HK-2 (cell line): ENCODE measurements around the gene TJP1.
A peak's percentile ranks its signal among the peaks of the same experiment; 100 is the strongest.
"Not testable (repeated sequence)": the region's sequence is repeated elsewhere in the genome, so short reads cannot be mapped to it uniquely, and the experiment has no call there.

Source experiments
- DNase-seq: peaks from one replicate; pipeline ENCODE4 v3.0.0-alpha.2; 2018; ENCODE audit not compliant: unreplicated experiment

TJP1 gene

GRCh38 chr15:29756358-29757267, 65.7 kb downstream of the TJP1 start:
- no peak for DNase-seq

- DNase-seq = not testable (repeated sequence)
Measured at GRCh38 chr15:29754009-29754408, 68.3 kb downstream of the TJP1 start.

GRCh38 chr15:29753506-29753905, 68.8 kb downstream of the TJP1 start:
- DNase-seq = no peak

GRCh38 chr15:29750754-29751153, 71.5 kb downstream of the TJP1 start:
- DNase-seq = no peak

DNA sequence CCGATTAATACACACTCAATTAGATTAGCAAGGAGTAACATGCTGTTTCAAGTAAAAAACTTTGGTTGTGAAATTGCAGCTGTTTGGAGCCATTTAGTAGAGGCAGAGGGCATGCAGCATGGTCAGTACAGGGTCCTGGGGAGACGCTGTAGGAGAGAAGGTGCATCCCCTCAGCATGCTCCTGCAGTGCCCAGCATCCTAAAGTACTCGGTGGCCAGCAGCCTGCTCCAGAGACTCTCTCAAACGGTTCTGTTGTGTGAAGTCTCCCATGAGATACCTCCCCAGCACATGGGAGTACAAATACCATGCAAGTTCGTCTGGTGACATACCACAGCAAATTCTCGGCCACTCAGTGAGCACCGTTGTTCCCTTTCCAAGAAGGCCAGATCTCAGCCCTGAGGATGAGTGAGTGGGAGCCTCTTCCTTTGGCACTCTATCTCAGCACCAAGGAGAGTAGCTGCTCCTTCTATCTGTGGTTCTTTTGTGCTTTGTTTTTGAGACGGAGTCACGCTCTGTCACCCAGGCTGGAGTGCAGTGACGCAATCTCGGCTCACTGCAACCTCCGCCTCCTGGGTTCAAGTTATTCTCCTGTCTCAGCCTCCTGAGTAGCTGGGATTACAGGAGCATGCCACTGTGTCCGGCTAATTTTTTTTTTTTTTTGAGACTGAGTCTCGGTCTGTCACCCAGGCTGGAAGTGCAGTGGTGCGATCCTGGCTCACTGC, 72.7 kb downstream of the TJP1 start:
- DNase-seq = no peak

GRCh38 chr15:29747837-29748417, 74.3 kb downstream of the TJP1 start:
- DNase-seq = no peak

GRCh38 chr15:29743475-29743874, 78.8 kb downstream of the TJP1 start:
- DNase-seq = no peak

- no peak for DNase-seq
Measured at GRCh38 chr15:29740692-29741311, 81.5 kb downstream of the TJP1 start.

- DNase-seq = peak; percentile 29
Measured at GRCh38 chr15:29736744-29737020, 85.6 kb downstream of the TJP1 start.

DNA sequence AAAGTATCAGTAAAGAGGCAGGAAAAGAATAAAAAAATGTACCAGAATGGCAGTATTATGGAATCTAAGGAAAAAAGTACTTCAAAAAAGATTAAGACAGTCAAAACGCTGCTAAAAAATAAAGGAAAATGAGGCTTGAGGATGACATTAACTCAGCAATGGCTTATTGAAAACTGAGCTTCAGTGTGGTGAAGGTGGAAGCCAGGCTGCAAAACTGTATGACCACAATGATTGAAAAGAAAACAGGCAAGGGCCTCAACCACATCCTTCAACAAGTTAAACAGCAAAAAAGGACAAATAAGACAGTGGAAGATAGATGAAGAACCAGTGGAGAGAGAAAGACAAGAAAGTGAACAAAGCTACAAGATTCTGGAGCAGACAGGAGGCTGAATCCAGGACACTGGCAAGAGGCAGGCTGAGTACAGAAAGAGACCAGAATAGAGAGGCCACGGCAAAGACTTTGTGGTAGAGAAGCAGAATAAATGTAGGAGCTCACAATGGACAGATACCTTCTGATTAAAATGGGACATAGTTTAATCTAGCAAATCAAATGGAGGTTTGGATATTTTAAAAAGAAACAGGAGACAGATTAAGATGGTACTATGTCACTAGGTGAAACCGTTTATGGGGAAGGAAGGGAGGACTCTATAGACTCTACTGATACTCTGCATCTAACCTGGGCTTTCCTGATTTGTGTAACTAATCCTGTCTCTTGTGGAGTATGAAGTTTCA, 86.1 kb downstream of the TJP1 start:
- no peak for DNase-seq

- DNase-seq = peak; percentile 79
Measured at GRCh38 chr15:29734917-29735572, 87.2 kb downstream of the TJP1 start.

DNA sequence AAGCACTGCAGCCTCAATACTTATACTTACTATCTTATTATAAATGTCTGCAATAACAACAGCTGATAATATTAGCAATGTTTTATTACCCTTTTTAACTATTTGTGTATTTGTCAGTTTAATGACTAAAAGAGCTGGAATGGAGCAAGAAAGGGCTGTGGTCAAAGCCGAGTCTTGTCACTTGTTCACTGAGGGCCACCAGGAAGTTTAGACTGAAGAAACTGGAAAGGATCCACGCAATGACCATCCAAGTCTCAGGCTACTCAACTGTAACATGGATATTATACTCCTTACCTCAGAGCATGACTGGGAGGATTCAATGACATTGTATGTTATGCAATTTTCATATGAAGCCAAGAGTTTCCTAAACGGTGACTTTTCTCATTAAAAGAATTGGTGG, 90.4 kb downstream of the TJP1 start:
- DNase-seq = no peak

GRCh38 chr15:29730471-29730870, 91.8 kb downstream of the TJP1 start:
- not testable (repeated sequence) for DNase-seq

GRCh38 chr15:29728418-29728817, 93.8 kb downstream of the TJP1 start:
- no peak for DNase-seq

- DNase-seq = no peak
Measured at GRCh38 chr15:29727871-29728270, 94.4 kb downstream of the TJP1 start.

GRCh38 chr15:29726553-29726952, 95.7 kb downstream of the TJP1 start:
- no peak for DNase-seq

DNA sequence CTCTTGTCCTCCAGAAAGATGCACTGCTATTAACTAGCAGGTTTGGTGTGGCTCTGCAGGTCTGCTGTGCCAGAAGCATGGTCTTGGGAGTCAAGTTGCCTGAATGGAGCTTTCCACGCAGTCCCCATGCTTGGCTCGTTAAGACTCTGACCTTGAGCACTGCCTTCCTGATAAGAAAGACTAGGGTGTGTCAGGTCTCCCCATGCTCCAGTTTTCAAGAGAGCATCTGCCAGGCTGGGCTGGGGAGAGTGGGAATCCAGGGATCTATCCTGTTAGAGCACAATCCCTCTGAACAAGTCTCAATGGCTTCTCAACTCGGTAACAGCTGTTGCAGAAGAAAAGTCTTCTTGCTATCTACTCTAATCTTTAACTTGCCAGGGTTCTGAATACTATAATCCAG, 98.2 kb downstream of the TJP1 start:
- DNase-seq = no peak

GRCh38 chr15:29713784-29714183, 108.5 kb downstream of the TJP1 start:
- no peak for DNase-seq

DNA sequence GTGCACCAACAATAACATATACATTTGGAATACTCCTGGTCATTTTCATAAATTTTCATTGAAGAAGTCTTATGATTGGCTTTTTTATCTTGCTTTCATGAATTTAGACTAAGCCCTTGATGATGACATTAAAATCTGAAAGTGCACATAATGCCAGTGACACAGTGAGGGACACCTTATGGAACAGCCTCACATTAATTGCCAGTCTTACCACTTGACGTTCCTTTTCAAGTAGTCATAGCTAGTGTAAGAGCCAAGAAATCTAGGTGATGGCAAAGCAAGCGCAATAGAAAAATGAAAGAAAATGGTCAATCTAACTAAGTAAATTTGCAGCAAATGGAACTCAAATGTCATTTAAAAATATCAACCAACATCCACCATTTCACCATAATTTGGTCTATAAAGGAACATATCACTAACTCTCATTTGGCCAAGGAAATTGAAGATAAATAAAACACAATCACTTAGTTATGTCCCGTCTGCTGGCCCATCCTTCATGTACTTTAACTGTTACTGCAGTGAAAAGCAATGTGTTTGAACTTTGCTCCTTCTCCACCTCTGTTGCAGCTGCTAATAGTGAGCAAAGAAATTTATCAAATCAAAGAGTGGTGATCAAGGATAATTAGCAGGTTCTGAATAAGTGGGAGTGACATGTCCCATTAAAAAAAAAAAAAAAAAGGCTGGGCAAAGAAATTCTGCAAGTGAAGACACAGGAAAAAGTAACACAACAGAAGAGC, 110.0 kb downstream of the TJP1 start:
- DNase-seq = no peak

GRCh38 chr15:29711531-29711930, 110.7 kb downstream of the TJP1 start:
- DNase-seq = no peak

DNA sequence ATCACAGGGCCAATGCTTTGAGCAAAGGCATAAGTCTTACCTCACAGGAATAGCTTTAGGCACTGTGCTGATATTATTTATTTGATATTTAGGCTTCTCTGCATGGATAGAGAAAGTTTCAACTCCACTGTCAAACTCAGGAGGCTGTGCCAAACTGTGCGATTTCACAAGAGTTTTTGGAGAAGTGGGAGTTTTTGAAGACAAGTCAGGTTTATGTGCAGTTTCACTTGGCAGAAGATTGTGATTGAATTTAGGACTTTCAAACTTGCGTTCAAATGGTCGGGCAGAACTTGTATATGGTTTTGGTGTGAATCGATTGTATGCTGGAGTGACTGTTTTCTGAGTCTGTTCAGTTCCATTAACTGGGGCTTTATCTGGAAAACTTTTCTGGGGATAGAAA, 113.7 kb downstream of the TJP1 start:
- no peak for DNase-seq
